CD4-positive, alpha-beta T cell treated with Interleukin-17A for 4 hours (primary cell): Measurements from ENCODE around the gene MAGED4B.
"Not testable (repeated sequence)": the region's sequence is repeated elsewhere in the genome, so short reads cannot be mapped to it uniquely, and the experiment has no call there.

Experiments used
- DNase-seq: peaks from one replicate; pipeline ENCODE4 v3.0.0-alpha.2; 2020; ENCODE audit warnings: mixed read lengths

The MAGED4B gene

GRCh38 chrX:52068666-52069640 lies at the start of gene MAGED4B:
MAGED4B (minus strand) TSS chrX:52069183; CDS start chrX:52068172, 1,011 bp downstream.
- DNase-seq, result not testable (repeated sequence)

GRCh38 chrX:52118262-52118661 lies 49.3 kb upstream of the MAGED4B start:
- no peak for DNase-seq

- no peak for DNase-seq
Observed at GRCh38 chrX:52082578-52082977, 13.6 kb upstream of the MAGED4B start.

- no peak for DNase-seq
Observed at GRCh38 chrX:52078131-52078530, 9.1 kb upstream of the MAGED4B start.

GRCh38 chrX:52042288-52042687 lies 26.7 kb downstream of the MAGED4B start:
- not testable (repeated sequence) for DNase-seq

- DNase-seq, result no peak
Observed at GRCh38 chrX:52034211-52034610, 34.8 kb downstream of the MAGED4B start.

- DNase-seq, result no peak
Observed at GRCh38 chrX:52031371-52031770, 37.6 kb downstream of the MAGED4B start.

- DNase-seq, result no peak
Observed at GRCh38 chrX:52015794-52016193, 53.2 kb downstream of the MAGED4B start.
